HG02610 (cell line): ENCODE measurements around the gene LIMD2.

Experiments
- ATAC-seq: cut with Tn5 transposase; IDR thresholded peaks from one replicate; pipeline ENCODE4 v1.9.1; 2021; ENCODE audit warnings: mild to moderate bottlenecking, moderate library complexity; ENCODE audit not compliant: unreplicated experiment

Gene LIMD2

GRCh38 chr17:63685041-63685440, 14.9 kb downstream of the LIMD2 start:
- no peak for ATAC-seq

- no peak for ATAC-seq
These were observed 16.9 kb downstream of the LIMD2 start for GRCh38 chr17:63682981-63683380.

- ATAC-seq, result no peak
These were observed 17.5 kb downstream of the LIMD2 start for GRCh38 chr17:63682441-63682840.

DNA sequence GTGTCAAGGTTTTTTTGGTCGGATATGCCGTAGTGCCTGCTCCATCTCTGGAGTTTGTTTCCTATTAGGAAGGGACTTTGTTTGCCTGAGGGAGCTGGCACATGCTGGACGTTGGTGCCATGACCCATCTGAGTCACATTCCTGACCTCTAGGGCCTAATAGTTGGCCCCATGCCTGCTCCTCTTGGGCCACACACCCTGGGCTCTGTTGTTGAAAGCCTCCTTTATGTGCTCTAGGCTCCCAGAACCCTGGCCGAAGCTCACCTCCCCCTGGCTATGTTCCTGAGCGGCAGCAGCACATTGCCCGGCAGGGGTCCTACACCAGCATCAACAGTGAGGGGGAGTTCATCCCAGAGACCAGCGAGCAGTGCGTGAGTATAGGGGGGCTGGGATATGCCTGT, 18.4 kb downstream of the LIMD2 start:
- no peak for ATAC-seq

DNA sequence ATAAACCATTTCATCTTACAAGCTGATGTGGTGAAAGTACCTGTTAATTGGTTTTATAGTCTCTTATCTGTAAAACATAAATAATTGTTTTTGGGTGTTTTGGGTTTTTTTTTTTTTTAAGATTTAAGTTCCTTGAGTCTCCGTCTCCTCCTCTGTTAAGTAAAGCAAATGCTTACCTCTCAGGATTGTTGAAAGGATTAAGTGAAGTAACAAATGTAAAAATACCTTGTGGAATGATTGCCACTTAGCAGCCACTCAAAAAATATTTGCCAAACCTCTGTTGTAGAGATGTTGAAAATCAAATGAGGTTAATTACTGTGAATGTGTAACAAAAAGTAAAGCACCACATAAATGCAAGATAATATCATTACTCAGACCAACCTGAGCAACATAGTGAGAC, 19.2 kb downstream of the LIMD2 start:
- no peak for ATAC-seq

- ATAC-seq, result no peak
These were observed 20.7 kb downstream of the LIMD2 start for GRCh38 chr17:63679214-63679613.

GRCh38 chr17:63676584-63676983, 23.3 kb downstream of the LIMD2 start:
- no peak for ATAC-seq

GRCh38 chr17:63675607-63676546, 24.0 kb downstream of the LIMD2 start:
- ATAC-seq, result no peak

DNA sequence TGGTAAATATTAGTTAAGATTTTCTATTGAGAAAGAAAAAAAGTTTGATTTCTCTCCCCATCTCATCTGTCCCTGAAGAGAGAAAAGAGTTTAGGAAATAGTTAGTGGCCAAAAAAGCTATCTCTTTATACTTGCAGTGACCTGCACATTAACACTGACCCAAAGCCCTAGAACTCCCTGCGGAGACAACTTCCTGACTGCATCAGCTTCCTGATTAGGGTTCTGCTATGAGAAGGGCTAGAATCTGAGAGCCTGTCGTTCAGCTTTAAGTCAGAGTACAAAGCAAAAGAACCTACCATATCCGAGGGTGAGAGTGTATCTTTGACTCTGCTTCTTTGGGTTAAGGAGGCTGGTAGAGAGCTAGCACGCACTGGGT, 24.7 kb downstream of the LIMD2 start:
- ATAC-seq, result no peak

- no peak for ATAC-seq
These were observed 27.1 kb downstream of the LIMD2 start for GRCh38 chr17:63672856-63673255.

DNA sequence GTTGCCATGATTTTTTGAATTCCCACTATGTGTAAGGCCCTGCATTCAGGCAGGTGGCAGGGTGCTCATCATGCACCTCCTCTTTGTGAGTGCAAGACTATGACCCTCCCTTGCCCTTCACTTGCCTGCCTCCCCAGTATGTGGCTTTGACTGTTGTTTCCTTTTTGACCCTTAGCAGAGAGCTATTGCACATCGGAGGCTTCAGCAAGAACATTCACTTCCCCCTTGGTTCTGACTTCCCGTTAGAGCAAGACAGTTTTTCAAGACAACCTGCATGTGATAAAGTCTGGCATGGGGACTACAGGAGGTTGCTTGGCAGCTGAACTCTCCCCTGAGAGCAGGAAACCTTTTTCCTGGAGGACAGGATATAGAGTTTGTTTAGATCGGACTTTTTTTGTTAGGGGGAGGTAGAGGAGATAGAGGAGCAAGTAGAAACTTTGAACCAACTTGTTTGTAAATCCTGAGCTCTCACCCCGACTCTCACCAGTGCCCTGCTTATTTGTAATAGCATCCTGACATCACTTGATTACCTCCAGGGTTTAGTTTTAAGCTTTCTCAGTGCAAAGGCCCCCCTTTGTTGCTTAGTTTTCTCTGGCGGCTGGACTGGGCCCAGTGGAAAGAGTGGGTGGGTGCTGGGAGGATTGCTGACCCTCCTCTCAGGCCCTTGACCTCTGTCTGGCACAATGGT, 34.3 kb downstream of the LIMD2 start:
- ATAC-seq, result no peak

- ATAC-seq, result no peak
These were observed 40.1 kb downstream of the LIMD2 start for GRCh38 chr17:63659850-63660249.

DNA sequence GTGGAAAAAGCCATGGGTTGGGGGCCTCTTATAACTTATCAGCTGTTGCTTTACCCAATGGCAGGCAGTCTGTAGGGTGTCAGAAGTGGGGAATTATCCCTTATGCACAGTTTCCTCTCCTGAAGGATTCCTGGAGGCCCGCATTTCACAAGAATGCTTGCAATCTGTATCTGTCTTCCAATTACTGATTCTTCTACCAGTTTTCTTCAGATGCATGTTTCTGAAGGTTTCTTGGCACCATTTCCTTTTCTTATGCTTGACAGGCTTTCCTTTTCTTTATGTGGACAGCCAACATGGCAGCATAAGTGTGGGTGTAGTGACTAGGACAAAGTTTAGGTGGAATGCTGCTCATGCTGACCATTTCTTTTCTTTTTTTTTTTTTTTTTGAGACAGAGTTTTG, 41.6 kb downstream of the LIMD2 start:
- ATAC-seq, result no peak

DNA sequence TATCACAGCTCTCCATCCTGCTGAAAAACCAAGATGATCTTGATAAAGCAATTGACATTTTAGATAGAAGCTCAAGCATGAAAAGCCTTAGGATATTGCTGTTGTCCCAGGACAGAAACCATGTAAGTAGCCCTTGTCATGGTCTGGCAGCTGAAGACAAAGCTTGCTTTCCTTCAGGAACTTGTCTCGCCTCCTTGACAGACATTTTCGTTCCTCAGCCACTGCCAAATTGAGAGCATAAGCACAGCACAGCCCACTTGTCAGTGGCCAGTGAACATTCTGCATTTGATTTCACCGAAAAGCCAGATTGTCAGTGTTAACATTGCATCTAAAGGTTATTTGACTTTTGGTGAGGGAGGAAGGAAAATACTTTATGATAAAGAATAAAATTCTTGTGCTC, 42.1 kb downstream of the LIMD2 start:
- no peak for ATAC-seq

DNA sequence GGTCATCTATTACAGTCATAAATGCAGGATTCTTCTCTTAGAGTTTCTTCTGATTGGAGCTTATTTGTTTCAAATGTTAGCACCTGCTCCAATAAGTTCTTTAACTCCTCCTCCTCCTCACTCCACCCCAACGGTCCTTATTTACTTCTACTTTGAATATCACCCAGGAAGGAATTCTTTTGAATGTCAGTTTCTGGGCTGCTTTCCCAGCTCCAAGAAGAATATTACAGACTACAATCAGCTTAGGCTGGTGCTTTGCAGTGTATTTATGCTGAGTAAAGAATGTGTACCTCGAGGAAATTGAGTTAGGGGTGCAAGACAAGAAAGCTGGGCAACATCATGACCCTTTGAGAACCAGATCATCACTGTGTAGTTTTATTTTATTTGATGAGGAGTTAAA, 46.9 kb downstream of the LIMD2 start:
- ATAC-seq, result no peak

GRCh38 chr17:63652106-63652505, 47.8 kb downstream of the LIMD2 start:
- ATAC-seq, result no peak

DNA sequence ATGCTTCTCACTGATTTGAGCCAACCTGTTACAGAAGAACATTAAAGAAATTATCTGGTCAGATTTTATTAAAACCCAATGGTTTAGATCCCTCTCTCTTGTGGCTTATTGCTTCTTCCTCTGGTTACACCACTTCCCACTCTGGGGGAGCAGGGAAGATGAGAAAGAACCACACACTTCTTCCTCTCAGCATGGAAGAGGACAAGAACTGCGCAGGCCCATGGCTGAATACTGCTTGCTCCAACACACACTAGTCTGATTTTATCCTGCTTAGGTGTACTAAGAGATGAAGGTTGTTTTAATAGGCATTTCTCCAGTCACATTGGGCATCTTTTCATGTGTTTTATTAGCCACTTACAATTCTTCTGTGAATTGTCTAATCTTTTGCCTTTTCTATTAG, 50.1 kb downstream of the LIMD2 start:
- no peak for ATAC-seq

DNA sequence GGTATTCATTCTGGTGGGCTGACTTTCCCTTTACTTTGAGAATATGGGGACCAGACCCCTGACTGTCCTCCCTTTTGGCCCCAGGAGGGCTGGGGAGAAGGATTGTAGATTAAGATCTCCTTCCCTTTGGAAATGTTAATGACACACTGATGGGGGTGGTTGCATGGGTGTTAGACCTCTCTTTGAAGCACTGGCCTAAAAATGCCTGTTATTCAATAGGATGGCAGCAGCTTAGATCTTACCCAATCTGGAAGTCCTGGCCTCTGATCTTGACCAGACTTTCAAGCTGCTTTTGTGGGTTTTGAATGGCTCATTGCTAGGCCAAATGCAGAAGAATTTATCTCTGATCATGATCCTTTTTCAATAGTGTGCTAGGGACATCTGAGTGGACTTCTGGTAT, 52.0 kb downstream of the LIMD2 start:
- no peak for ATAC-seq

GRCh38 chr17:63647065-63647725, 52.7 kb downstream of the LIMD2 start:
- ATAC-seq, result no peak

GRCh38 chr17:63646488-63646806, 53.5 kb downstream of the LIMD2 start:
- peak; percentile 91 for ATAC-seq
